B cell (primary cell): ENCODE results near the gene SLC6A4. TPM values are rescaled to one million over a fixed set of nuclear protein-coding genes. Genes with fewer than 3 reads are reported as not detected.

ENCODE experiments used
- ATAC-seq: fragments of 200-7000 bp; cut with Tn5 transposase; one replicate; pipeline ENCODE4 v1.10.0; 2021; ENCODE audit warnings: low read depth, mild to moderate bottlenecking, moderate number of reproducible peaks, moderate library complexity
- CTCF ChIA-PET: fragments of 350-600 bp; sonication (Branson Sonifier 250); formaldehyde crosslinking; loops from one replicate; lab custom pipeline; 2021; ENCODE audit warnings: antibody characterized with exemption, inconsistent platforms; lab: Charles Lee
- POLR2A ChIA-PET: fragments of 350-600 bp; sonication (Branson Sonifier 250); formaldehyde crosslinking; loops from one replicate; lab custom pipeline; 2021; ENCODE audit warnings: antibody characterized with exemption; lab: Charles Lee
- DNase-seq: peaks from one replicate; pipeline ENCODE4 v3.0.0; 2013
- H2AFZ ChIP-seq: 2 replicates; pipeline ENCODE4 v1.6.1; 2012; ENCODE audit warnings: mild to moderate bottlenecking, low read depth, low read length; ENCODE audit not compliant: insufficient read depth, poor library complexity, severe bottlenecking
- H3K27ac ChIP-seq, 2 donors: 1 replicate in 1 of 2; 2 replicates in 1 of 2; pipeline ENCODE4 v1.5.1; 2012 to 2013; ENCODE audit warnings: low read length in 2 of 2, mild to moderate bottlenecking in 2 of 2, moderate library complexity in 1 of 2
- H3K27me3 ChIP-seq, 4 experiments: fragments of 200-600 bp in 1 of 4; sonication (generic) in 1 of 4; replicated peaks in 1 of 4; 1 replicate in 2 of 4; 2 replicates in 2 of 4; pipeline versions ENCODE4 v1.6.1 to v1.7.0; 2013 to 2016; ENCODE audit warnings: low read length in 3 of 4, mild to moderate bottlenecking in 2 of 4, mixed read lengths in 1 of 4, moderate library complexity in 1 of 4; ENCODE audit not compliant: insufficient read depth in 4 of 4, control insufficient read depth in 3 of 4; ENCODE audit errors: control extremely low read depth in 1 of 4
- H3K36me3 ChIP-seq, 2 experiments: replicated peaks in 1 of 2; 1 replicate in 1 of 2; 2 replicates in 1 of 2; pipeline versions ENCODE4 v1.6.1 to v1.7.1; 2013; ENCODE audit warnings: low read length in 1 of 2; ENCODE audit not compliant: insufficient read depth in 2 of 2, control insufficient read depth in 1 of 2; ENCODE audit errors: control extremely low read depth in 1 of 2, extremely low read depth in 1 of 2
- H3K4me1 ChIP-seq, 2 donors: fragments of 200-600 bp in 1 of 2; sonication (generic) in 1 of 2; 1 replicate in 1 of 2; 2 replicates in 1 of 2; pipeline versions ENCODE4 v1.5.1 to v1.6.1; 2013 to 2017; ENCODE audit warnings: low read length in 2 of 2; ENCODE audit not compliant: control insufficient read depth in 2 of 2, insufficient read depth in 2 of 2
- H3K4me2 ChIP-seq: replicated peaks from 2 replicates; pipeline ENCODE3; 2012; ENCODE audit warnings: mild to moderate bottlenecking, low read depth, low read length; ENCODE audit not compliant: poor library complexity, severe bottlenecking
- H3K4me3 ChIP-seq, 5 experiments: fragments of 200-600 bp in 1 of 5; sonication (generic) in 1 of 5; 1 replicate in 3 of 5; 2 replicates in 2 of 5; pipeline versions ENCODE4 v1.5.1 to v1.7.0; 2011 to 2016; ENCODE audit warnings: low read length in 4 of 5, mild to moderate bottlenecking in 4 of 5, low read depth in 2 of 5, control low read depth in 1 of 5, moderate library complexity in 1 of 5; ENCODE audit not compliant: insufficient read depth in 1 of 5; ENCODE audit errors: control extremely low read depth in 1 of 5, extremely low read depth in 1 of 5
- H3K79me2 ChIP-seq: fragments of 200-600 bp; sonication (generic); one replicate; pipeline ENCODE4 v1.6.0; 2016; ENCODE audit warnings: low read length; ENCODE audit not compliant: control insufficient read depth, insufficient read depth
- H3K9ac ChIP-seq: fragments of 200-600 bp; sonication (generic); 2 replicates; pipeline ENCODE4 v1.6.1; 2017; ENCODE audit warnings: mild to moderate bottlenecking, low read length, moderate library complexity
- H3K9me3 ChIP-seq, 3 donors: one replicate each; pipeline versions ENCODE4 v1.6.1 to v1.7.1; 2013; ENCODE audit warnings: low read length in 2 of 3; ENCODE audit not compliant: control insufficient read depth in 2 of 3, insufficient read depth in 1 of 3; ENCODE audit errors: control extremely low read depth in 1 of 3
- H4K20me1 ChIP-seq: 2 replicates; pipeline ENCODE4 v1.6.0; 2012; ENCODE audit warnings: mild to moderate bottlenecking, low read length; ENCODE audit not compliant: insufficient read depth, control insufficient read depth, poor library complexity, severe bottlenecking
- H3K27ac Mint-ChIP-seq: one replicate; pipeline ENCODE4 v1.8.0; 2021; ENCODE audit warnings: mixed read lengths
- H3K27me3 Mint-ChIP-seq: one replicate; pipeline ENCODE4 v1.8.0; 2021; ENCODE audit warnings: mixed read lengths
- H3K4me1 Mint-ChIP-seq: one replicate; pipeline ENCODE4 v1.8.0; 2021; ENCODE audit warnings: mixed read lengths
- H3K4me3 Mint-ChIP-seq: one replicate; pipeline ENCODE4 v1.8.0; 2021; ENCODE audit warnings: mixed read lengths
- H3K9me3 Mint-ChIP-seq: one replicate; pipeline ENCODE4 v1.8.0; 2022; ENCODE audit warnings: mixed read lengths; ENCODE audit not compliant: insufficient read depth
- EZH2 ChIP-seq: IDR thresholded peaks from 2 replicates; pipeline ENCODE4 v1.6.1; 2012; ENCODE audit warnings: borderline replicate concordance, low read depth, mild to moderate bottlenecking, moderate library complexity, low read length; ENCODE audit not compliant: insufficient read depth, poor library complexity, severe bottlenecking
- WGBS: methylation state at CpG from one replicate; pipeline ENCODE4 v1.1.5; 2013; ENCODE audit warnings: missing lambda C conversion rate; ENCODE audit not compliant: insufficient coverage; 5-methylcytosine and 5-hydroxymethylcytosine counted together
- intact Hi-C: fragments of 100-400 bp; cut with micrococcal nuclease; formaldehyde crosslinking; loops from one replicate; pipeline ENCODE4 v1.10.0; 2022
- polyA plus RNA-seq: library from polyadenylated mRNA; depleted of rRNA; stranded (reverse); fragments of >200 nt; gene quantifications from 2 replicates; pipeline ENCODE4 v1.2.3, GENCODE V29; 2012
- total RNA-seq, 2 donors: library from RNA; stranded (reverse); fragments of 120-200 nt in 1 of 2; gene quantifications; 1 replicate in 1 of 2; 2 replicates in 1 of 2; pipeline versions ENCODE4 v1.2.3 to v1.2.4, GENCODE V29; 2013 to 2022
- TF ChIP-seq, protein P1 (sequence below): fragments of 200-600 bp; IDR thresholded peaks from one replicate; pipeline ENCODE4 v1.8.0; 2022; ENCODE audit warnings: antibody characterized with exemption, mild to moderate bottlenecking

The SLC6A4 gene
- total and polyA plus RNA-seq, 2 donors (not counting 1 experiment from before 2014, with no cell fraction given) = not detected

DNA sequence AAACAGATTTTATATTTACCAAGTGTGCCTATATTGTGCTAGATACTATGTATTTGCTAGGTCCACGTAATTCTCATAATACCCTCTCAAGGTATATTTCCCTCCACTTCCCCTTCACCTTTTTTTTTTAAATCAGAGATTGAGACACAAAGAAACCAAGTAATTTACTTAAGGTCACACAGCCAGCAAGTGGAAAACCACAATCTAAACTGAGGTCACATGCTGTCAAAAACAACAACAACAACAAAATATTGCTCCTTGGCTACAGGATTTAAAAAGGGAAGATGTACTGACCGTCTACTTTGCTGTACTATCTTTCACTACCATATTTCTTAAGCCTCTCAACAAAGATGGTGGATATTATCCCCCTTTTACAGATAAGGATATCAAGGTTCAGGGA, 40.4 kb upstream of the SLC6A4 start:
- DNase-seq (no peak), ATAC-seq (no peak)
- H4K20me1 ChIP-seq = no peaks in the 10 kb centered on the region
- no peak overlapping the region for H3K4me3 Mint-ChIP-seq
- H2AFZ ChIP-seq = no peak overlapping the region
- intact Hi-C loops = no loop called here
- H3K9me3 Mint-ChIP-seq = no peaks in the 10 kb centered on the region
- H3K9me3 ChIP-seq = no peaks in the 10 kb centered on the region
- H3K27ac Mint-ChIP-seq = no peak overlapping the region
- H3K27me3 ChIP-seq = no peaks in the 10 kb centered on the region
- no peak overlapping the region for H3K4me3 ChIP-seq
- H3K79me2 ChIP-seq = no peaks in the 10 kb centered on the region
- H3K9ac ChIP-seq = no peak overlapping the region
- TF ChIP-seq, protein P1, sequence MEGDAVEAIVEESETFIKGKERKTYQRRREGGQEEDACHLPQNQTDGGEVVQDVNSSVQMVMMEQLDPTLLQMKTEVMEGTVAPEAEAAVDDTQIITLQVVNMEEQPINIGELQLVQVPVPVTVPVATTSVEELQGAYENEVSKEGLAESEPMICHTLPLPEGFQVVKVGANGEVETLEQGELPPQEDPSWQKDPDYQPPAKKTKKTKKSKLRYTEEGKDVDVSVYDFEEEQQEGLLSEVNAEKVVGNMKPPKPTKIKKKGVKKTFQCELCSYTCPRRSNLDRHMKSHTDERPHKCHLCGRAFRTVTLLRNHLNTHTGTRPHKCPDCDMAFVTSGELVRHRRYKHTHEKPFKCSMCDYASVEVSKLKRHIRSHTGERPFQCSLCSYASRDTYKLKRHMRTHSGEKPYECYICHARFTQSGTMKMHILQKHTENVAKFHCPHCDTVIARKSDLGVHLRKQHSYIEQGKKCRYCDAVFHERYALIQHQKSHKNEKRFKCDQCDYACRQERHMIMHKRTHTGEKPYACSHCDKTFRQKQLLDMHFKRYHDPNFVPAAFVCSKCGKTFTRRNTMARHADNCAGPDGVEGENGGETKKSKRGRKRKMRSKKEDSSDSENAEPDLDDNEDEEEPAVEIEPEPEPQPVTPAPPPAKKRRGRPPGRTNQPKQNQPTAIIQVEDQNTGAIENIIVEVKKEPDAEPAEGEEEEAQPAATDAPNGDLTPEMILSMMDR = no peak
- no peak for TF ChIP-seq EZH2
- H3K4me2 ChIP-seq = no peak overlapping the region
- ChIA-PET POLR2A (no interaction called here), CTCF (no interaction called here)
- no peaks in the 10 kb centered on the region for H3K27me3 Mint-ChIP-seq
- no peak overlapping the region for H3K27ac ChIP-seq
- peaks cover 0 to 43% of the 10 kb centered on the region in 2 experiments for H3K36me3 ChIP-seq
- no peaks in the 10 kb centered on the region for H3K4me1 Mint-ChIP-seq
- no CpG with 5 or more reads among the region's 2 CpGs for WGBS
- H3K4me1 ChIP-seq = no peaks in the 10 kb centered on the region

DNA sequence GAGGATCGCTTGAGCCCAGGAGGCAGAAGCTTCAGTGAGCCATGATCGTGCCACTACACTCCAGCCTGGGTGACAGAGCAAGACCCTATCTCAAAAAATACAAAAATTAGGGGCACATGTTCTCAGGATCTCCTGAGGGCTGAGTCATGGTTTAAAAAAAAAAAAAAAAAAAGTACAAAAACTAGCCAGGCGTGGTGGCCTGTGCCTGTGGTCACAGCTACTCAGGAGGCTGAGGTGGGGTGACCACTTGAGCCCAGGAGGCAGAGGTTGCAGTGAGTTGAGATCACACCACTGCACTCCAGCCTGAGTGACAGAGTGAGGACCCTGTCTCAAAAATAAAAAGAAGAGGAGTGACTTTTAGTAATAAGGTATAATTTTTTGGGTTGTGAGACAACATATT, 39.4 kb upstream of the SLC6A4 start:
- ChIA-PET CTCF (no interaction called here), POLR2A (no interaction called here)
- Histone ChIP-seq H3K4me1 (no peaks in the 10 kb centered on the region), H3K9me3 (no peaks in the 10 kb centered on the region), H3K27ac (no peak overlapping the region), H3K36me3 (peaks cover 0 to 45% of the 10 kb centered on the region in 2 experiments), H3K79me2 (no peaks in the 10 kb centered on the region), H3K9ac (no peak overlapping the region), H3K27me3 (no peaks in the 10 kb centered on the region), H2AFZ (no peak overlapping the region), H3K4me3 (no peak overlapping the region), H3K4me2 (no peak overlapping the region), H4K20me1 (no peaks in the 10 kb centered on the region)
- ATAC-seq (no peak), DNase-seq (no peak)
- no peak overlapping the region for H3K4me3 Mint-ChIP-seq
- H3K27me3 Mint-ChIP-seq = no peaks in the 10 kb centered on the region
- intact Hi-C loops = no loop called here
- no peaks in the 10 kb centered on the region for H3K9me3 Mint-ChIP-seq
- no peak overlapping the region for H3K27ac Mint-ChIP-seq
- 100% methylated on average over 1 of the region's 3 CpGs for WGBS
- H3K4me1 Mint-ChIP-seq = no peaks in the 10 kb centered on the region
- TF ChIP-seq, protein P1 = no peak
- no peak for TF ChIP-seq EZH2
